Measurements from ENCODE around the gene JARID2. TPM values are rescaled to one million over a fixed set of nuclear protein-coding genes. Genes with fewer than 3 reads are reported as not detected.
A peak's percentile ranks its signal among the peaks of the same experiment; 100 is the strongest.

The JARID2 gene
- total and polyA plus RNA-seq, 2 of the 13 experiments (the other 11 are each of a cell fraction or from before 2014, with no cell fraction given) = 7.5 to 10.3 TPM

DNA sequence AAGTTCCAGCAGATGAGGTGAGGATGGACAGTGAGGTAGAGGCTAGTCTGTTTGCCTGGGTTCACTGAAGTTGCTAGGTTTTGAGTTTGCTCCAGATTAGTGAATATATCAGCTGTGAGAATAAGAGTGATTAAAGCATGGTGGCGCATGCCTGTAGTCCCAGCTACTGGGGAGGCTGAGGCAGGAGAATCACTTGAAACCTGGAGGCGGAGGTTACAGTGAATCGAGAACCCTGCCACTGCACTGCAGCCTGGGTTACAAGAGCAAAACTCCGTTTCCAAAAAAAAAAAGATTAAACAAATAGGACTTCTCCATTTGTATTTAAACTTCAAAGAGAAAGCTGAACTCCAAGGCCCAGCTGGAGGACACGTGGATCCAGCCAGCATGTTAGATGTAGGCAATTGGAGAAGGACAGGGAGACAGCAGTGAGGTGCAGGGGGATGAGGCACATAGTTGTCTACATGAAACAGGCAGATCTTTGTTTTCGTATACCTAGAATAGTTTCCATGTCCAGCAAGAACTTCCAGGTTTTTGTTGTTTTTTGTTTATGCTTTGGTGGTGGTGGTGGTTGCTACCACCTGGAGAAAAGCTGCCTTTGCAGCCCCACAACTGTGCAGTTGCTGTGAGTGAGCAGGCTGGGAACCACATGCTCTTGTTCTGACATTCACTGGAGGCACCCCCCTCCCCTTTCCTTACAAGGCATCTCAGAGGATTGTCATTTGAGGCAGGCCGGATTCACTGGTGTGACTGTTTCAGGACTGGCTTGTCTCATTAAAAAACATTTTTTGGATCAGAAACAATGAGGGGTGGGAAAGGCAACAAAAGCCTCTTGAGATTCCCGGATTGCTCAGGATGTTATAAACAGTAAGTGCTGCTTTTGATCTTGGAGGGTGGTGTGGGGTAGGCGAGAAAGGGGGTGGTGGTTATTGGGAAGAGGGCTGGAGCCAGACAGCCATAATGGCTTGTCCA lies 72.3 kb downstream of the JARID2 start (continued):
- no peak for TF ChIP-seq BCL3 (CRISPR knock-in tag; IDR thresholded peaks at IDR 0.05)
- TF ChIP-seq, protein P1, sequence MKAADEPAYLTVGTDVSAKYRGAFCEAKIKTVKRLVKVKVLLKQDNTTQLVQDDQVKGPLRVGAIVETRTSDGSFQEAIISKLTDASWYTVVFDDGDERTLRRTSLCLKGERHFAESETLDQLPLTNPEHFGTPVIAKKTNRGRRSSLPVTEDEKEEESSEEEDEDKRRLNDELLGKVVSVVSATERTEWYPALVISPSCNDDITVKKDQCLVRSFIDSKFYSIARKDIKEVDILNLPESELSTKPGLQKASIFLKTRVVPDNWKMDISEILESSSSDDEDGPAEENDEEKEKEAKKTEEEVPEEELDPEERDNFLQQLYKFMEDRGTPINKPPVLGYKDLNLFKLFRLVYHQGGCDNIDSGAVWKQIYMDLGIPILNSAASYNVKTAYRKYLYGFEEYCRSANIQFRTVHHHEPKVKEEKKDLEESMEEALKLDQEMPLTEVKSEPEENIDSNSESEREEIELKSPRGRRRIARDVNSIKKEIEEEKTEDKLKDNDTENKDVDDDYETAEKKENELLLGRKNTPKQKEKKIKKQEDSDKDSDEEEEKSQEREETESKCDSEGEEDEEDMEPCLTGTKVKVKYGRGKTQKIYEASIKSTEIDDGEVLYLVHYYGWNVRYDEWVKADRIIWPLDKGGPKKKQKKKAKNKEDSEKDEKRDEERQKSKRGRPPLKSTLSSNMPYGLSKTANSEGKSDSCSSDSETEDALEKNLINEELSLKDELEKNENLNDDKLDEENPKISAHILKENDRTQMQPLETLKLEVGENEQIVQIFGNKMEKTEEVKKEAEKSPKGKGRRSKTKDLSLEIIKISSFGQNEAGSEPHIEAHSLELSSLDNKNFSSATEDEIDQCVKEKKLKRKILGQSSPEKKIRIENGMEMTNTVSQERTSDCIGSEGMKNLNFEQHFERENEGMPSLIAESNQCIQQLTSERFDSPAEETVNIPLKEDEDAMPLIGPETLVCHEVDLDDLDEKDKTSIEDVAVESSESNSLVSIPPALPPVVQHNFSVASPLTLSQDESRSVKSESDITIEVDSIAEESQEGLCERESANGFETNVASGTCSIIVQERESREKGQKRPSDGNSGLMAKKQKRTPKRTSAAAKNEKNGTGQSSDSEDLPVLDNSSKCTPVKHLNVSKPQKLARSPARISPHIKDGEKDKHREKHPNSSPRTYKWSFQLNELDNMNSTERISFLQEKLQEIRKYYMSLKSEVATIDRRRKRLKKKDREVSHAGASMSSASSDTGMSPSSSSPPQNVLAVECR (CRISPR knock-in tag; IDR thresholded peaks at IDR 0.05; ENCODE audit: borderline replicate concordance) = peak; percentile 46; the same call in 1 of the 2 replicates
- no peak for TF ChIP-seq NFKBIZ (CRISPR knock-in tag; IDR thresholded peaks at IDR 0.05)
- TF ChIP-seq RXRA (CRISPR knock-in tag; IDR thresholded peaks at IDR 0.05) = no peak
- TF ChIP-seq NFKB2 (CRISPR knock-in tag; IDR thresholded peaks at IDR 0.05; ENCODE audit: borderline replicate concordance) = no peak
- TF ChIP-seq ZNF432 (CRISPR knock-in tag; IDR thresholded peaks at IDR 0.05; ENCODE audit: borderline replicate concordance) = no peak
- TF ChIP-seq RBFOX2 (IDR thresholded peaks at IDR 0.05; ENCODE audit: low read depth, low read length) = no peak
- TF ChIP-seq DBP (CRISPR knock-in tag; IDR thresholded peaks at IDR 0.05; ENCODE audit: not compliant biosample characterization) = no peak
- TF ChIP-seq, protein P2, sequence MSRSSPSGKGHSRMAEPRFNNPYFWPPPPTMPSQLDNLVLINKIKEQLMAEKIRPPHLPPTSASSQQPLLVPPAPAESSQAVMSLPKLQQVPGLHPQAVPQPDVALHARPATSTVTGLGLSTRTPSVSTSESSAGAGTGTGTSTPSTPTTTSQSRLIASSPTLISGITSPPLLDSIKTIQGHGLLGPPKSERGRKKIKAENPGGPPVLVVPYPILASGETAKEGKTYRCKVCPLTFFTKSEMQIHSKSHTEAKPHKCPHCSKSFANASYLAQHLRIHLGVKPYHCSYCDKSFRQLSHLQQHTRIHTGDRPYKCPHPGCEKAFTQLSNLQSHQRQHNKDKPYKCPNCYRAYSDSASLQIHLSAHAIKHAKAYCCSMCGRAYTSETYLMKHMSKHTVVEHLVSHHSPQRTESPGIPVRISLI (CRISPR knock-in tag; IDR thresholded peaks at IDR 0.05; ENCODE audit: borderline replicate concordance) = peak; percentile 94
- no peak for TF ChIP-seq TBX3 (IDR thresholded peaks at IDR 0.05; ENCODE audit: borderline replicate concordance)
- peak; percentile 90 for TF ChIP-seq MAX (IDR thresholded peaks at IDR 0.05)
- TF ChIP-seq SAP130 (CRISPR knock-in tag; IDR thresholded peaks at IDR 0.05; ENCODE audit: low read depth) = peak; percentile 87
- TF ChIP-seq MXD4 (CRISPR knock-in tag; IDR thresholded peaks at IDR 0.05) = peak; percentile 77; the same call in 1 of the 2 replicates
- TF ChIP-seq TAF15 (IDR thresholded peaks at IDR 0.05; ENCODE audit: low read depth, low read length, poor library complexity, severe bottlenecking) = no peak
- TF ChIP-seq ZNF766 (CRISPR knock-in tag; IDR thresholded peaks at IDR 0.05; ENCODE audit: borderline replicate concordance) = no peak
- TF ChIP-seq RFXAP (CRISPR knock-in tag; IDR thresholded peaks at IDR 0.05; ENCODE audit: borderline replicate concordance) = no peak
- TF ChIP-seq PAF1 (CRISPR knock-in tag; IDR thresholded peaks at IDR 0.05) = no peak

Measured in HepG2 (cell line).